Astrocyte of the cerebellum (primary cell): ENCODE data around the gene MAP2.

Source experiments
- DNase-seq: peaks from one replicate; pipeline ENCODE4 v3.0.0-alpha.2; 2011; ENCODE audit warnings: low read depth
- H3K4me3 ChIP-seq: 2 replicates; pipeline ENCODE4 v1.5.1; 2011; ENCODE audit warnings: mild to moderate bottlenecking, low read depth, low read length, moderate library complexity
- CTCF ChIP-seq: IDR thresholded peaks from 2 replicates; pipeline ENCODE4 v1.5.1; 2012; ENCODE audit warnings: low read length, low read depth, moderate library complexity, mild to moderate bottlenecking; ENCODE audit errors: missing control alignments
- in situ Hi-C: cut with HindIII; loops from 2 replicates; pipeline ENCODE4 v1.10.0; 2017; ENCODE audit warnings: low sequenced_read_pairs

The MAP2 gene

GRCh38 chr2:209523867-209524266, 100.0 kb downstream of the MAP2 start:
- peak; percentile 34 for DNase-seq
- no peak overlapping the region for H3K4me3 ChIP-seq
- no peak for TF ChIP-seq CTCF
- in situ Hi-C loops, result no loop called here

DNA sequence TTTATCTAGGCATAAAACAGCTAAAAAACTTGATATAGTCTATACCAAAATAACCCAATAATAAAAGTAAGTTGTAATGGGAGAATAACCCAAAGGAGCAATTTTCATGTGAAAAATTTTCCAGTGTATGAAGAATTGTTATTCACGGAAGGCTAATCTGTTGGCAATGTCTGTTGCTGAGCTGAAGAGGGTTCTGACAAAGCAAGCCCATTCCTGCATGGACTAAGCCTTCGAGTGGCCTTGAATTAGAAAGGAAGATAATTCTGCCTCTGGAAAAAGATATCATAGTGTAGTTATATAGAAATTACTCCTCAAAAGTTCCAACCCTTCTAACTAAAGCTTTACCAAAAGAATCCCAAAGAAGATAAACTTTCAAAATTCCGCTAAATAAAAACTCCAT, 101.5 kb downstream of the MAP2 start:
- no peak for DNase-seq
- no peak overlapping the region for H3K4me3 ChIP-seq
- TF ChIP-seq CTCF, result no peak
- in situ Hi-C loops, result no loop called here

GRCh38 chr2:209525834-209526281, 102.0 kb downstream of the MAP2 start:
- in situ Hi-C loops, result no loop called here
- TF ChIP-seq CTCF, result no peak
- peak; percentile 90 for DNase-seq
- H3K4me3 ChIP-seq, result no peak overlapping the region

- in situ Hi-C loops, result no loop called here
- TF ChIP-seq CTCF, result no peak
- DNase-seq, result no peak
- no peak overlapping the region for H3K4me3 ChIP-seq
These were observed 102.7 kb downstream of the MAP2 start for GRCh38 chr2:209526561-209526960.

- no peak for DNase-seq
- in situ Hi-C loops, result no loop called here
- TF ChIP-seq CTCF, result no peak
- no peak overlapping the region for H3K4me3 ChIP-seq
These were observed 105.7 kb downstream of the MAP2 start for GRCh38 chr2:209529579-209529978.

DNA sequence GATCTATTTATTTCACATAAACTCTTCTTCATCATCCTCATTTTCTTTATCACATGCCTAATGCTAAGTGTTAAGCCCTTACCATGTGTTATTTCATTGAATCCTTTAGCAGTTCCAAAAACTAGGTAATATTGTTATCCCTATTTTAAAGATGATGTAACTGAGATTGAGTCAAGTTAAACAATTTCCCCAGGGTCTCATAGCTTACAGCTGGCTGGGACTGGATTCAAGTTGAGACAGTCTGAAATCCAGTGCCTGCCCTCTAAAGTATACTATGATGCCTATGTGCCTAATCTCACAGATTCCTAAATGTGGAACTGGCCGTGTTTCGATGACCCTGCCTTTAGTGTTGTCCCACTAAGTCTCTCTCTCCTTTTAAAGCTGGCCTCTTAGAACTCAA, 108.5 kb downstream of the MAP2 start:
- no peak overlapping the region for H3K4me3 ChIP-seq
- in situ Hi-C loops, result no loop called here
- no peak for DNase-seq
- no peak for TF ChIP-seq CTCF

DNA sequence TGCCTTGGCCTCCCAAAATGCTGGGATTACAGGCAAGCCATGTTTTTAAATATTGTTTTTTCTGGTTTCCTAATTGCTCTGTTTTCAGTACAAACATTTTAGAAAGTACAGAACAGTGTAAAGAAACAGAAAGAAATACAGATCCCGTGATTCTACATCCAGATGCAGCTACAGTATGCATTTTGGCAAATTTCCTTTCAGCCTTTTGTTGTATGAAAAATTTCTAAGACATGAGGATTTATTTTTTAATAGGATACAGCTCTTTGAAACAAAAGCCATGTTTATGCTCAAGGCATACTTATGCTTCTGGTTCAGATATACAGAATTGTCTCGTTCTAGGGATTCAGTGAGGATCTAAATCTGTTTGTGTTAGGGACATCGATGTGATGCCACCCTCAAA, 109.5 kb downstream of the MAP2 start:
- H3K4me3 ChIP-seq, result no peak overlapping the region
- TF ChIP-seq CTCF, result no peak
- in situ Hi-C loops, result no loop called here
- no peak for DNase-seq
